HG02852 (cell line): ENCODE data around the gene TRIM29.

Experiments
- ATAC-seq: cut with Tn5 transposase; IDR thresholded peaks from one replicate; pipeline ENCODE4 v1.9.1; 2021; ENCODE audit warnings: mild to moderate bottlenecking, moderate library complexity; ENCODE audit not compliant: unreplicated experiment

The TRIM29 gene

DNA sequence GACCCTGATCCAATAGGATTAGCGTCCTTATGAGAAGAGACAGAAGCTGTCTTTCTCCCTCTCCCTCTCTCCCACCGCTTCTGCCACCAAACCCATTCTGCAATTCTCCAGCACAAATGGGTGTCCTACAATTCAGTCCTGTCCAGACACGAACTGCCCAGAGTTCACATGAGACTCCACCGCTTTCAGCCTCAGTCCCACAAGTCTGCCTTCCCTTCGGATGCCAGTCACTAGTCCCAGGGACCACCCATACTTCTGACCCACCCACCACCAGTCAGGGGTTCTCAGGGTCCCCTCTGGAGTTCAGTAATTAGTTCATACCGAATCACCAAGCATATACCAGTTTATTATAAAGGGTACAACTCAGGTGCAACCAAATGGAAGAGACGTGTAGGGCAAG, 73.6 kb downstream of the TRIM29 start:
- ATAC-seq: no peak

DNA sequence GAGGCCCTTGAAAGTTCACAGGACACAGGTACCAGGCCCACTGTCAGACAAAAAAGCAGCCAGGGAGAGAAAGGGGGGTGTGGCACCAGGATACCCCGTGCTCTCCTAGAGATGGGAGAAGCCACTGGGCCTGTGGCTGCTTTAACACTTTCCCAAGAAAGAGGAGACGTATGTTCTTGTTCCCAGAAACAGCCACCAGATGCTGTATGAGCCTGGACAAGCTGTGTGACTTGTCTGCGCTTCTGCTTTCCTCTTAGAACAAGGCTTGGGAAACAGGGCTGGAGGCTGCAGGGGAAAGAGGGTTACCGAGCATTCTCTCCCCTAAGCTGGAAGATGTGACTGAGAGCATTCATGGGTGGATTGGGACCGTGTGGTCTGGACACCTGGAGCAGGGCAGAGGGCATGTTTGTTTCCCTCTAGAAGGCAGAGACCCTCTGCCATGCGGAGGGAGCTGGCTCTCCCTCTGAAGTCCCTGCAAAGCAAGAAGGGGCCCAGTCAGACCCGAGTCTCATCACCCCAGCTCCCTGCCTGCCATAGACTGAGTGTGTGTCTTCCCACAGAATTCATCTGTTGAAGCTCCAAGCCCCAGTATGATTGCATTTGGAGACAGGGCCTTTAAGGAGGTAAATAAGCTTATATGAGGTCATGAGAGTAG, 74.1 kb downstream of the TRIM29 start:
- ATAC-seq: no peak

DNA sequence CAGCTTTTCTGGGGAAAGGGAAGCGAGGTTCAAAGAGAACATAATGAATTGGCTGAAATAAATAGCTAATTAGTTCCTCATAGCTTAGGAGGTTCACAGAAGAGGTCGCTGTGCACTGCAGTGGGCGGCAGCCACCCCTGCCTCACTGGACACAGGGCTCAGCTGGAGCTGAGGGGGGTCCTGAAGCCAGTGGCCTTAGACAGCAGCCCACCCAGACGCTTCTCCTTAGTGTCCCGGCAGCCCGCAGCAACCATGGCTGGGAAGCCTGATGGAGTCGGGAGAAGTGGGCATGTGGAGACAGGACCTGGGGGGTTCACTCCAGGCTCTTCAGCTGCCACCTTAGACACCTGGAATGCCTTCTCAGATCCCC, 75.4 kb downstream of the TRIM29 start:
- ATAC-seq: no peak

DNA sequence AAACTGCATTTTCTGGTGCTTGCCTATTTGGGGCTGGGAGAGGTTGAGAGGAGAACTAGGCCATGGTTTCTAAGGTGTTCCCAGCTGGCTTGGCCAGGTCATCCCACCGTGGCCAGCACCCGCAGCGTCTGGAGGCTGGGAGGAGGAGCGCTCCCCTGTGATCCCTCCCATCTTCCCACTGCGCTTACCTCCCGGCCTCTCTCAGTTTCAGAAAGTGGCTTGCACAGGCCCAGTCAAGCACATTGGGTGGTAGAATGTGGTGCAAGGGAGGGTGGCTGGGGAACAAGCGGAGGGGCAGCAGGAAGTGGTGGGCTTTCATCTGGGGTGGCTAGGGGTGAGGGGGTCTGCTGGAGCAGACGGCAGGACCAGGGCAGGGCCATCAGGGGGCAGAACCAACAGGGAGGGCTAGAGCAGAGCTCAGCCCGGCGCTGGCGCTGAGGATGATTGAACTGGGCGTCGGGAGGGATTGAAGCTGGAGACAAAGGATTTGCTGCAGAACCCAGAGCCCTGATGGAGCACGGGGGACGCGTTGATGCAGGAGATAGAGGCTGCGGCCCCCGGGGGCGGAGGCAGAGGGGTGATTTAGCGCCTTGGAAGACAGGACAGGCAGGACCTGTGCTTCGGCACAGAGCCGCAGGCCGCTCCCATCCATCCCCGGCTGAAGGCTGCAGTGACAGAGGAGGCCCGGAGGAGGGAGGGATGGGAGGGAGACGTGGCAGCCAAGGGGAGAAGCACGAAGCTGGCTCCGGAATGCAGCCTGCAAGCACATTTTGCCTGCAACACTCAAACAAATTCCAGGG, 76.0 kb downstream of the TRIM29 start:
- ATAC-seq: no peak
